ENCODE results near the gene MAU2. TPM values are rescaled to one million over a fixed set of nuclear protein-coding genes. Genes with fewer than 3 reads are reported as not detected.

MAU2 gene
- total and polyA plus RNA-seq, 2 of the 13 experiments (the other 11 are each of a cell fraction or from before 2014, with no cell fraction given) = 16.8 to 33.8 TPM

DNA sequence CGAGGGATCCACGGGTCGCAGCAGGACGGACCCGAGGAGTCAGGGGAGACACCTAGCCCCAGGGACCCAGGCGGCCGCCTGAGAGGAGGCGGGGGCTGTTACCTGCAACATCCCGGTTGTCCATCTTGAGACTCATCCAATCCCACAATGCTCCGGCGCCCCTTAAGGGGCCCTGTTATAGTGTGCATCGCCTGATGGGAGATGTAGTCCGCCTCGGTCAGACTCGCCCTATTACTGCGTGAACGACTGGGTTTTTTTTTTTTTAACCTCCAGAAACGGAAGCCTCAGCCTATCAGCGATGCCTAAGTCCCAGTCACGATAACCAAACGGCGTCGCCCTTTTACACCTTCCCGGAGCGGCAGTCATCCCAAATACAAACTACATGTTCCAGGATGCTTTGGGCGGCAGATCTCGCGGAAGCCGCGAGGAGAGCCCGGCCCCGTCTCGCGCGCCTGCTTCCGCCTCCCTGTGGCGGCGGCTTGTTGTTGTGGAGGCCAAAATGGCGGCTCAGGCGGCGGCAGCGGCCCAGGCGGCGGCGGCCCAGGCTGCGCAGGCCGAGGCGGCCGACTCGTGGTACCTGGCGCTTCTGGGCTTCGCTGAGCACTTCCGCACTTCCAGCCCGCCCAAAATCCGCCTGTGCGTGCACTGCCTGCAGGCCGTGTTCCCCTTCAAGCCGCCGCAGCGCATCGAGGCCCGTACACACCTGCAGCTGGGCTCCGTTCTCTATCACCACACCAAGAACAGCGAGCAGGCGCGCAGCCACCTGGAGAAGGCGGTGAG lies at the start of gene MAU2, which contains the start of gene SUGP1 (continued):
- TF ChIP-seq, protein P1, sequence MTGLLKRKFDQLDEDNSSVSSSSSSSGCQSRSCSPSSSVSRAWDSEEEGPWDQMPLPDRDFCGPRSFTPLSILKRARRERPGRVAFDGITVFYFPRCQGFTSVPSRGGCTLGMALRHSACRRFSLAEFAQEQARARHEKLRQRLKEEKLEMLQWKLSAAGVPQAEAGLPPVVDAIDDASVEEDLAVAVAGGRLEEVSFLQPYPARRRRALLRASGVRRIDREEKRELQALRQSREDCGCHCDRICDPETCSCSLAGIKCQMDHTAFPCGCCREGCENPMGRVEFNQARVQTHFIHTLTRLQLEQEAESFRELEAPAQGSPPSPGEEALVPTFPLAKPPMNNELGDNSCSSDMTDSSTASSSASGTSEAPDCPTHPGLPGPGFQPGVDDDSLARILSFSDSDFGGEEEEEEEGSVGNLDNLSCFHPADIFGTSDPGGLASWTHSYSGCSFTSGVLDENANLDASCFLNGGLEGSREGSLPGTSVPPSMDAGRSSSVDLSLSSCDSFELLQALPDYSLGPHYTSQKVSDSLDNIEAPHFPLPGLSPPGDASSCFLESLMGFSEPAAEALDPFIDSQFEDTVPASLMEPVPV (CRISPR knock-in tag; IDR thresholded peaks at IDR 0.05) = 0 out of 2 replicates have a peak, but pooled peaks have one; percentile 63
- TF ChIP-seq, protein P2, sequence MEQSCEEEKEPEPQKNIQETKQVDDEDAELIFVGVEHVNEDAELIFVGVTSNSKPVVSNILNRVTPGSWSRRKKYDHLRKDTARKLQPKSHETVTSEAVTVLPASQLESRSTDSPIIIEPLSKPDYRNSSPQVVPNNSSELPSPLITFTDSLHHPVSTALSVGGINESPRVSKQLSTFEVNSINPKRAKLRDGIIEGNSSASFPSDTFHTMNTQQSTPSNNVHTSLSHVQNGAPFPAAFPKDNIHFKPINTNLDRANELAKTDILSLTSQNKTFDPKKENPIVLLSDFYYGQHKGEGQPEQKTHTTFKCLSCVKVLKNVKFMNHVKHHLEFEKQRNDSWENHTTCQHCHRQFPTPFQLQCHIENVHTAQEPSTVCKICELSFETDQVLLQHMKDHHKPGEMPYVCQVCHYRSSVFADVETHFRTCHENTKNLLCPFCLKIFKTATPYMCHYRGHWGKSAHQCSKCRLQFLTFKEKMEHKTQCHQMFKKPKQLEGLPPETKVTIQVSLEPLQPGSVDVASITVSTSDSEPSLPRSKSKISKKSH (CRISPR knock-in tag; IDR thresholded peaks at IDR 0.05; ENCODE audit: borderline replicate concordance) = peak; percentile 56; the same call in 1 of the 2 replicates
- TF ChIP-seq, protein P3, sequence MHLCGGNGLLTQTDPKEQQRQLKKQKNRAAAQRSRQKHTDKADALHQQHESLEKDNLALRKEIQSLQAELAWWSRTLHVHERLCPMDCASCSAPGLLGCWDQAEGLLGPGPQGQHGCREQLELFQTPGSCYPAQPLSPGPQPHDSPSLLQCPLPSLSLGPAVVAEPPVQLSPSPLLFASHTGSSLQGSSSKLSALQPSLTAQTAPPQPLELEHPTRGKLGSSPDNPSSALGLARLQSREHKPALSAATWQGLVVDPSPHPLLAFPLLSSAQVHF (CRISPR knock-in tag; IDR thresholded peaks at IDR 0.05) = peak; percentile 53; the same call in 1 of the 2 replicates
- TF ChIP-seq ZNF337 (CRISPR knock-in tag; IDR thresholded peaks at IDR 0.05; ENCODE audit: borderline replicate concordance, low read depth) (no peak), KDM5A (IDR thresholded peaks at IDR 0.05; ENCODE audit: borderline replicate concordance, low read length) (peak; percentile 57; the same call in 1 of the 2 replicates), THAP11 (CRISPR knock-in tag; IDR thresholded peaks at IDR 0.05) (peak; percentile 99), SATB2 (CRISPR knock-in tag; IDR thresholded peaks at IDR 0.05) (0 out of 2 replicates have a peak, but pooled peaks have one; percentile 55), ZNF143 (CRISPR knock-in tag; IDR thresholded peaks at IDR 0.05) (peak; percentile 94), BRD4 (CRISPR knock-in tag; IDR thresholded peaks at IDR 0.05) (peak; percentile 97), REPIN1 (CRISPR knock-in tag; IDR thresholded peaks at IDR 0.05; ENCODE audit: borderline replicate concordance, low read depth) (no peak)
- TF ChIP-seq, protein P4, sequence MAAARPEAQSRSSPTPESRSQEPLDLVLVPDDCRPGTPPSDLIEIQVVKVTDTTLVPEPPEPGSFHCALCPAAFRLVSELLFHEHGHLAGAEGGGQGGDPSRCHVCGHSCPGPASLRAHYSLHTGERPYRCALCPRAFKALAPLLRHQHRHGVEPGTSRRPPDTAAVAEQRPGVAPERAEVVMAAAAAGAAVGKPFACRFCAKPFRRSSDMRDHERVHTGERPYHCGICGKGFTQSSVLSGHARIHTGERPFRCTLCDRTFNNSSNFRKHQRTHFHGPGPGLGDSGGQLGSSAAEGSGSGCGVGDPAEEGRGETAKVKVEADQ (CRISPR knock-in tag; IDR thresholded peaks at IDR 0.05; ENCODE audit: borderline replicate concordance) = peak; percentile 74
- TF ChIP-seq, protein P5, sequence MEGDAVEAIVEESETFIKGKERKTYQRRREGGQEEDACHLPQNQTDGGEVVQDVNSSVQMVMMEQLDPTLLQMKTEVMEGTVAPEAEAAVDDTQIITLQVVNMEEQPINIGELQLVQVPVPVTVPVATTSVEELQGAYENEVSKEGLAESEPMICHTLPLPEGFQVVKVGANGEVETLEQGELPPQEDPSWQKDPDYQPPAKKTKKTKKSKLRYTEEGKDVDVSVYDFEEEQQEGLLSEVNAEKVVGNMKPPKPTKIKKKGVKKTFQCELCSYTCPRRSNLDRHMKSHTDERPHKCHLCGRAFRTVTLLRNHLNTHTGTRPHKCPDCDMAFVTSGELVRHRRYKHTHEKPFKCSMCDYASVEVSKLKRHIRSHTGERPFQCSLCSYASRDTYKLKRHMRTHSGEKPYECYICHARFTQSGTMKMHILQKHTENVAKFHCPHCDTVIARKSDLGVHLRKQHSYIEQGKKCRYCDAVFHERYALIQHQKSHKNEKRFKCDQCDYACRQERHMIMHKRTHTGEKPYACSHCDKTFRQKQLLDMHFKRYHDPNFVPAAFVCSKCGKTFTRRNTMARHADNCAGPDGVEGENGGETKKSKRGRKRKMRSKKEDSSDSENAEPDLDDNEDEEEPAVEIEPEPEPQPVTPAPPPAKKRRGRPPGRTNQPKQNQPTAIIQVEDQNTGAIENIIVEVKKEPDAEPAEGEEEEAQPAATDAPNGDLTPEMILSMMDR (CRISPR knock-in tag; IDR thresholded peaks at IDR 0.05) = peak; percentile 38; the same call in 1 of the 2 replicates
- TF ChIP-seq, protein P6, sequence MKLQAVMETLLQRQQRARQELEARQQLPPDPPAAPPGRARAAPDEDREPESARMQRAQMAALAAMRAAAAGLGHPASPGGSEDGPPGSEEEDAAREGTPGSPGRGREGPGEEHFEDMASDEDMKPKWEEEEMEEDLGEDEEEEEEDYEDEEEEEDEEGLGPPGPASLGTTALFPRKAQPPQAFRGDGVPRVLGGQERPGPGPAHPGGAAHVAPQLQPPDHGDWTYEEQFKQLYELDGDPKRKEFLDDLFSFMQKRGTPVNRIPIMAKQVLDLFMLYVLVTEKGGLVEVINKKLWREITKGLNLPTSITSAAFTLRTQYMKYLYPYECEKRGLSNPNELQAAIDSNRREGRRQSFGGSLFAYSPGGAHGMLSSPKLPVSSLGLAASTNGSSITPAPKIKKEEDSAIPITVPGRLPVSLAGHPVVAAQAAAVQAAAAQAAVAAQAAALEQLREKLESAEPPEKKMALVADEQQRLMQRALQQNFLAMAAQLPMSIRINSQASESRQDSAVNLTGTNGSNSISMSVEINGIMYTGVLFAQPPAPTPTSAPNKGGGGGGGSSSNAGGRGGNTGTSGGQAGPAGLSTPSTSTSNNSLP (IDR thresholded peaks at IDR 0.05; ENCODE audit: low read depth, low read length) = no peak

Measured in HepG2 (cell line).